Neural crest cell (in vitro differentiated cells): Measurements from ENCODE around the gene C2CD2. TPM values are rescaled to one million over a fixed set of nuclear protein-coding genes. Genes with fewer than 3 reads are reported as not detected.

Experiments
- DNase-seq: peaks from one replicate; pipeline ENCODE4 v3.0.0; 2021; ENCODE audit warnings: low read depth, mixed read lengths, low spot score
- H3K27ac Mint-ChIP-seq: one replicate; pipeline ENCODE4 v1.8.0; 2021; ENCODE audit warnings: mild to moderate bottlenecking, mixed read lengths; ENCODE audit not compliant: unreplicated experiment
- H3K27me3 Mint-ChIP-seq: 2 replicates; pipeline ENCODE4 v1.8.0; 2021; ENCODE audit warnings: low read depth, mild to moderate bottlenecking, mixed read lengths
- H3K36me3 Mint-ChIP-seq: 2 replicates; pipeline ENCODE4 v1.8.0; 2021; ENCODE audit warnings: low read depth, mild to moderate bottlenecking, mixed read lengths
- H3K4me1 Mint-ChIP-seq: 2 replicates; pipeline ENCODE4 v1.8.0; 2021; ENCODE audit warnings: mixed read lengths
- H3K4me3 Mint-ChIP-seq: one replicate; pipeline ENCODE4 v1.8.0; 2021; ENCODE audit warnings: mild to moderate bottlenecking, mixed read lengths
- H3K9me3 Mint-ChIP-seq: 2 replicates; pipeline ENCODE4 v1.8.0; 2021; ENCODE audit warnings: mixed read lengths
- CTCF ChIP-seq: fragments of 200-600 bp; sonication (generic); conservative IDR thresholded peaks from 2 replicates; pipeline ENCODE4 v1.5.0; 2021; ENCODE audit warnings: antibody characterized with exemption, mild to moderate bottlenecking
- total RNA-seq: library from RNA; stranded (reverse); gene quantifications from 2 replicates; pipeline ENCODE4 v1.2.1, GENCODE V29; 2021

C2CD2 gene
- total RNA-seq, 1 donor from 2014 or later, result 13.0 TPM

GRCh38 chr21:41903559-41904351, 50.1 kb downstream of the C2CD2 start:
- no peak overlapping the region for H3K4me3 Mint-ChIP-seq
- no peak overlapping the region for H3K27ac Mint-ChIP-seq
- H3K27me3 Mint-ChIP-seq, result no peaks in the 10 kb centered on the region
- H3K9me3 Mint-ChIP-seq, result no peaks in the 10 kb centered on the region
- DNase-seq, result no peak
- H3K4me1 Mint-ChIP-seq, result peaks cover 8% of the 10 kb centered on the region
- H3K36me3 Mint-ChIP-seq, result peaks cover 3% of the 10 kb centered on the region
- TF ChIP-seq CTCF, result no peak

GRCh38 chr21:41902946-41903345, 50.9 kb downstream of the C2CD2 start:
- H3K4me3 Mint-ChIP-seq, result no peak overlapping the region
- H3K36me3 Mint-ChIP-seq, result peaks cover 3% of the 10 kb centered on the region
- H3K27ac Mint-ChIP-seq, result no peak overlapping the region
- no peak for TF ChIP-seq CTCF
- DNase-seq, result no peak
- H3K27me3 Mint-ChIP-seq, result no peaks in the 10 kb centered on the region
- no peaks in the 10 kb centered on the region for H3K9me3 Mint-ChIP-seq
- peaks cover 16% of the 10 kb centered on the region for H3K4me1 Mint-ChIP-seq

- Mint-ChIP-seq H3K27ac (no peak overlapping the region), H3K36me3 (peaks cover 3% of the 10 kb centered on the region), H3K27me3 (no peaks in the 10 kb centered on the region), H3K9me3 (no peaks in the 10 kb centered on the region), H3K4me3 (no peak overlapping the region), H3K4me1 (peaks cover 28% of the 10 kb centered on the region)
- no peak for DNase-seq
- no peak for TF ChIP-seq CTCF
Observed at GRCh38 chr21:41901782-41902181, 52.0 kb downstream of the C2CD2 start.

- DNase-seq, result no peak
- Mint-ChIP-seq H3K27me3 (no peaks in the 10 kb centered on the region), H3K9me3 (no peaks in the 10 kb centered on the region), H3K4me1 (peaks cover 31% of the 10 kb centered on the region), H3K4me3 (no peak overlapping the region), H3K36me3 (peaks cover 3% of the 10 kb centered on the region), H3K27ac (no peak overlapping the region)
- no peak for TF ChIP-seq CTCF
Observed at GRCh38 chr21:41901099-41901498, 52.7 kb downstream of the C2CD2 start.

GRCh38 chr21:41900401-41900800, 53.4 kb downstream of the C2CD2 start:
- Mint-ChIP-seq H3K36me3 (peaks cover 3% of the 10 kb centered on the region), H3K4me1 (peaks cover 35% of the 10 kb centered on the region), H3K9me3 (no peaks in the 10 kb centered on the region), H3K4me3 (no peak overlapping the region), H3K27ac (no peak overlapping the region), H3K27me3 (no peaks in the 10 kb centered on the region)
- TF ChIP-seq CTCF, result no peak
- no peak for DNase-seq
